GF-D8 (cell line): ENCODE measurements around the gene CRYAB.

Source experiments
- DNase-seq: peaks from one replicate; lab custom pipeline; 2025; lab: John Stamatoyannopoulos, UW

Gene CRYAB, protein sequence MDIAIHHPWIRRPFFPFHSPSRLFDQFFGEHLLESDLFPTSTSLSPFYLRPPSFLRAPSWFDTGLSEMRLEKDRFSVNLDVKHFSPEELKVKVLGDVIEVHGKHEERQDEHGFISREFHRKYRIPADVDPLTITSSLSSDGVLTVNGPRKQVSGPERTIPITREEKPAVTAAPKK

DNA sequence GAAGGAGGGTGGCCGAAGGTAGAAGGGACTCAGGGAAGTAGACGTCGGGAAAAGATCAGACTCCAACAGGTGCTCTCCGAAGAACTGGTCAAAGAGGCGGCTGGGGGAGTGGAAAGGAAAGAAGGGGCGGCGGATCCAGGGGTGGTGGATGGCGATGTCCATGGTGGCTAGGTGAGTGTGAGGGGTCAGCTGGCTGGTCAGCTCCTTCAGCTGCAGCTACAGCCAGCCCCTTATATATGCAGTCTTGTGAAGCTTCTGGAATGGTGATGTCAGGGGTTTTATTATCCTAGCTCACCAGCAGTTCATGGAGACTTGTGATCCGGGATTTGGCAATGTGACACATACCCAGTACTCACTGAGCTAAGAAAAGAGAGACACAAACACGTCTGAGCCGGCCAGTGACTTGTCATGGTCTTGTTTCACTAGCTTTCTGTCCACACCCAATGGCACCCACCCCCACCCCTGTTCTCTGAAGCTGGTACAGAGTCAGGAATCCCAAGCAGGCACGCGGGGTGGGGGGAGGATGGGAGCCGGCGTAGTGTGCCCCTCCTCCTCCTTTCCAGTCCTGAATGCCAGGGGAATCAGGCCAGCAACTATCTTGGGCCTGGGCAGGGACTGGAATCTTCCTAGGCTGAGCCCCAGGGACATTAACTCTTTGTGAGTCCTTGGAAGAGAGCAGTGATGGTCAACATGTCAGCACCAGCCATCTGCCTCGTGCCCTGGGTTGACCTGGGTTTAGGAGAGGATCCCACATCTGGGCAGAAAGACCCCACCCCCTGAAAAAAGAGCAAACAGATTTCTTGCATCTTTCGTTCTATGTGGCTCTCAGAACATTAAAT, at the start of gene CRYAB:
Gene CRYAB, minus strand, starts transcription at position 208 of the 839 bp plus-strand sequence. Its CDS starts 46 bp downstream, at position 162.
- DNase-seq, result no peak

- no peak for DNase-seq
Observed at GRCh38 chr11:111960916-111961315, 49.3 kb upstream of the CRYAB start.

GRCh38 chr11:111957663-111958444, 46.3 kb upstream of the CRYAB start:
- no peak for DNase-seq

- no peak for DNase-seq
Observed at GRCh38 chr11:111954154-111954553, 42.6 kb upstream of the CRYAB start.

GRCh38 chr11:111951565-111951964, 40.0 kb upstream of the CRYAB start:
- DNase-seq, result no peak

DNA sequence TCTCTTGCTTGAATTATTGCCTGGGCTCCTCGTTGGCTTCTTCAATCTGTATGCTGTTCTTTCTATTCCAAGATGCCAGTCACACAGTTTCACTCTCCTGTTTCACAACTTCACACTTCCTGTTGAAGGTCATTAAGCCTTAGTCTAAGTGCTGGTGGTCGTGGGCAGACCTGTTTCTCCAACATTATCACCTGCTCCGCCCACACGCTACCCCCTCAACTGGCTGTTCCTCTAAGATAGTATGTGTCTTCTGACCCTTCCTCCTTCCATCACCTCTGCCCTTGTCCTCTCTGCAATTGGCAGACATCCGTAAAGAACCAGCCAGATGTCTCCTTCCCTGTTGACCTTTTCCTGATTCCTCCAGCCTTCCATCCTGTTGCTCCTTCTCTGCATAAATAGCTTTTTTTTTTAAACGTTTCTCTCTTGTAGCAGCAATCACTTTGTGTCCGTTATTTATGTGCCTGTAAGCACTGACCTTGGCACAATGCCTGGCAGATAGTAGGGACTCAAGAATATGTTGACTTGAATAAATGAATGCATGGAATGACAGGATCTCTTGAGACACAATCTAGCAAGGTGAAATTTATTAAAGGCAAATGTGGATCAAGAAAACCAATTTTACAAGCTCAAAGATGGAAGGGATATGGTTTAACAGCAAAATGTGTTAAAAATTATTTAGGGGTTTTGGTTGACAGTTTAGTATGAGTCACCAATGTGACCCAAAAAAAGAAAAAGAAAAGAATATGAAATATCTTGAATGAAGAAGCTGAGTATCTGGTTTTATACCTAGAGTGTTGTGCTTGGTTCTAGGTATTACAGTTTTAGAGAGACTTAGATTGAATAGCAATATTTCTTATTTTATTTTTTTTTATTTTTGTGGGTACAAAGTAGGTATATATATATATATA, 38.2 kb upstream of the CRYAB start:
- no peak for DNase-seq

- no peak for DNase-seq
Observed at GRCh38 chr11:111947143-111947542, 35.6 kb upstream of the CRYAB start.

- DNase-seq, result no peak
Observed at GRCh38 chr11:111946499-111946898, 34.9 kb upstream of the CRYAB start.

- no peak for DNase-seq
Observed at GRCh38 chr11:111945198-111945597, 33.6 kb upstream of the CRYAB start.

- DNase-seq, result no peak
Observed at GRCh38 chr11:111944651-111945051, 33.1 kb upstream of the CRYAB start.

- DNase-seq, result no peak
Observed at GRCh38 chr11:111944139-111944538, 32.6 kb upstream of the CRYAB start.

GRCh38 chr11:111942829-111943228, 31.3 kb upstream of the CRYAB start:
- no peak for DNase-seq

DNA sequence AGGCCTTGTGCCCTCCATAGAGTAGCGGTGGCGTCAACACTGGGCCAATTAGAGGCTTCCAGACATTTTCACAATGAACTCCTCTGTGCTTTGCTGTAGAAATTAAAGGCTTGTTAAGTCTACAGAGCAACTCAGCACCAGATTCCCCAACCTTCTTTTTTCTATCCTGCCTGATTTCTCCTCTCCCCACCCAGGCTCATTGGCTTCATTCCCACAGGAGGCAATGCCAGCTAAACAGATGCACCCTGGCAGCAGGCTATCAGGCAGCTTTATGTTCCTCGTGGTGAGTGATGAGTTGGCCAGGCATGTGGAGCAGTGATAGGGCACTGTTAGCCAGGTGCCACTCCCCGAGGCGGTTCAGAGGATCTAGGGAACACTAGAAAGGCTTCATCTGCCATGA, 30.4 kb upstream of the CRYAB start:
- no peak for DNase-seq

DNA sequence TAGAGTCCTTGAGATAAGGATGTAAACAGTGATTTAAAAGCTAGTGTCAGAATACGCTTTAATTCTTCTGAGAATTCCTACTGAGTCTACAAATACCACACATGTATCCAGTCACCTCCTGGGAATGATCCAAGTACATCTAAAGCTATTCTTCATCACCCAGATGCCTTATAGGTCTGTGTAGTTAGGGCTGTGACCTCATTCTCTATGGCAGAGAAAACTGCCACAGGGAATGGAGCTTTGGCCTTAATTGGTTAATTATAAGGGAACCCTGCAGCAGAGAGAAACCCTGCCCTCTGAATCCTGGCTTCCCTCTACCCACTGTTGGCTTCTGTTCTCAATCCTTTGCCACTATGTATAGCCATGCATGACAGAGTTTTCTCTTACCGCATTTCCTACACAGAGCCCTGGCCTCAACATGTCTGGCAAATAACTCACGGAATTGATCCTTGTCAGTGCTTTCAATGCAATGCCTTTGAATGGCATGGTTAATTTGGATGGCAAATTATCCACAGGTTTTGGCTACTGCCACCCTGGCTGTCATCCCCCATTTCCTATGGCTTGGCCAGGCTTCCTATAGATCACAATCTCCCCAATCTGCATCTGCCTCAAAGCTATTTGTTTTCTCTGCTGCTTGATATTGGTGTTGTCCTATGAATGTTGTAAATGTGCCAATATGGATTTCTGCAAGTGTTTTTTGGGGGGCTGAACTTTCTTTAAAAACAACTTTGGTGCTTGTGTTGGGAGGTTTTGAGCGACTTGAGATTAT, 28.4 kb upstream of the CRYAB start:
- no peak for DNase-seq

- DNase-seq, result peak; percentile 78
Observed at GRCh38 chr11:111938687-111939160, 27.2 kb upstream of the CRYAB start.

GRCh38 chr11:111937844-111938243, 26.3 kb upstream of the CRYAB start:
- DNase-seq, result no peak

DNA sequence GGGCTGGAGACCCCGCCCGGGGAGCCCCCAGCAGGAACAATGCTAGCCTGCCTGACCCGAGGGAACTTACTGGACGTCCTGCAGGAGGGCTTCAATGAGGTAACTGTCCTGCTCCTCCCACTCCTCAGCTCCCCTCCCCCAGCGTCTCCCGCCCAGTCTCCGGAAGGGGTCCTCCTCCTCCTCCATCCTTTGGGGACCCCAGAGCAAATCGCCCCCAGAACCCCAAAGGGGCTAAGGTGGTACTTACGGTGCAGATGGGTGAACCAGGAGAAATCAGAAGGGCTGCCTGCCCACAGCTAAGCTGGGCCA, 25.8 kb upstream of the CRYAB start:
- no peak for DNase-seq

DNA sequence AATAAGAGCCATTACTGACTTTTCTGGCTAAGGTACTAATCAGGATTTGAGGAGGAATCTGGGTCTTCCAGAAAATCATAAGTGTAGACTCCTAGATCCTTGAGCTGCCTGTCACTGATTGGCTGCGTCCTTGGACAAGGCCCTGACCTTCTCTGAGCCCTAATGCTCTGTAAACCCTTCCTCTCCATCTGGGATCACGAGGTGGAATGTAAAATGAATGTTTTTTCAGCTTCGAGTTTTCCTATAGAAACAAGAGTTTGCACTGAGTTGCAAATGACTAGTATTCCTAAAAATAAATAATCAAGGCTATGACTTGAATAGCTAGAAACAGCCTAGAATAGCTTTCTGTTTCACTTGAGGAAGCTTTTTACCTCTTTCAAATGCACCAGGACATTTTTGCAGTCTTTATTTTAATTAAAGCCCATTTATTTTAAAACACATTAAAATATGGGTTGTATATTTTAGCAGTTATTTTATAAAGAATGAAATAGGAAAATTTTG, 24.5 kb upstream of the CRYAB start:
- DNase-seq, result peak; percentile 56

- peak; percentile 52 for DNase-seq
Observed at GRCh38 chr11:111935317-111936039, 23.9 kb upstream of the CRYAB start.

DNA sequence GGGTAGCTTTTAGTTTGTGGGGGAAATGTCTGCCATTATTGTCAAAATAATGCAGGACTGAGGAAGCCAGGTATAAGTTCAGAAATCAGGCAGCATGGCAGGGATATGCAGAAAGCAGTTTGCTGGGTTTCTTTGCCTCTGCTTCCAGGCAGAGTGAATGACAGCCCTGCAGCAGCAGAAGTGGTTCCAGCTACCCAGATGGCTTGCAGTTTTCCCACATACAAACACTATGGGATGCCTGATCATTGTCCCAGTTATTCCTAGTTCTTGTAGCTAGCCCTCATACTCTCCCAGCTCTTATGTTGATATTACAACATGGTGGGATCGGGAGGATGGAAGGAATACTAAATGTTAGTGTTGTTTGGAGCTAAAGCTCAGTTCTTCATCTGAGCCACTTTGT, 22.7 kb upstream of the CRYAB start:
- DNase-seq, result no peak
